ENCODE data around the gene B2M. TPM values are rescaled to one million over a fixed set of nuclear protein-coding genes. Genes with fewer than 3 reads are reported as not detected.

Gene B2M
- total and polyA plus RNA-seq, 2 of the 8 experiments (the other 6 are each of a cell fraction or from before 2014, with no cell fraction given), result 78.9 to 907 TPM

DNA sequence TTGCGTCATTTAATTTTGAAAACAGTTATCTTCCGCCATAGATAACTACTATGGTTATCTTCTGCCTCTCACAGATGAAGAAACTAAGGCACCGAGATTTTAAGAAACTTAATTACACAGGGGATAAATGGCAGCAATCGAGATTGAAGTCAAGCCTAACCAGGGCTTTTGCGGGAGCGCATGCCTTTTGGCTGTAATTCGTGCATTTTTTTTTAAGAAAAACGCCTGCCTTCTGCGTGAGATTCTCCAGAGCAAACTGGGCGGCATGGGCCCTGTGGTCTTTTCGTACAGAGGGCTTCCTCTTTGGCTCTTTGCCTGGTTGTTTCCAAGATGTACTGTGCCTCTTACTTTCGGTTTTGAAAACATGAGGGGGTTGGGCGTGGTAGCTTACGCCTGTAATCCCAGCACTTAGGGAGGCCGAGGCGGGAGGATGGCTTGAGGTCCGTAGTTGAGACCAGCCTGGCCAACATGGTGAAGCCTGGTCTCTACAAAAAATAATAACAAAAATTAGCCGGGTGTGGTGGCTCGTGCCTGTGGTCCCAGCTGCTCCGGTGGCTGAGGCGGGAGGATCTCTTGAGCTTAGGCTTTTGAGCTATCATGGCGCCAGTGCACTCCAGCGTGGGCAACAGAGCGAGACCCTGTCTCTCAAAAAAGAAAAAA is 1.2 kb downstream of the B2M start:
- no peak overlapping the region for H4K8ac ChIP-seq (ENCODE audit: extremely low read depth, insufficient read depth, low read length)
- H3K79me2 ChIP-seq (ENCODE audit: control insufficient read depth in 1 of 2, insufficient read depth in 2 of 2, low read length in 2 of 2), result peaks cover 0 to 9% of the 10 kb centered on the region in 2 experiments; a peak in 2 of 4 replicates
- H3K56ac ChIP-seq (replicated peaks; ENCODE audit: insufficient read length, low read depth, low read length), result no peak overlapping the region
- H3K23me2 ChIP-seq (ENCODE audit: low read depth, low read length), result peaks cover 4% of the 10 kb centered on the region
- H4K5ac ChIP-seq (ENCODE audit: insufficient read length, low read depth, low read length), result no peak overlapping the region
- 80% methylated on average over 20 of the region's 24 CpGs; no CpG with 5 or more reads in 1 of the 2 experiments for WGBS, 2 experiments (ENCODE audit: extremely low coverage in 1 of 2, insufficient coverage in 1 of 2, insufficient read length in 1 of 2, insufficient replicate concordance in 2 of 2, low coverage in 1 of 2, low lambda C conversion rate in 2 of 2, missing lambda C conversion rate in 1 of 2)
- H2BK15ac ChIP-seq (ENCODE audit: low read length), result no peak overlapping the region
- H4K20me1 ChIP-seq (replicated peaks in 1 of 2; ENCODE audit: control insufficient read depth in 1 of 2, insufficient read depth in 2 of 2, low read length in 2 of 2), result no peaks in the 10 kb centered on the region
- H3K23ac ChIP-seq (ENCODE audit: insufficient read length), result no peak overlapping the region
- H3K4me1 ChIP-seq (replicated peaks in 1 of 4; ENCODE audit: control insufficient read depth in 3 of 4, insufficient read depth in 4 of 4, low read length in 3 of 4), result 0 out of 7 replicates have a peak, but pooled peaks cover 0 to 3% (median 0%) of the 10 kb centered on the region in 4 experiments
- no peak overlapping the region for H2AFZ ChIP-seq (ENCODE audit: low read length)
- peak overlapping the region; percentile 79 to 95 (median 88); a peak in 5 of 8 replicates for H3K4me3 ChIP-seq (ENCODE audit: extremely low read depth in 1 of 4, insufficient read depth in 2 of 4, low read depth in 3 of 4, low read length in 4 of 4)
- FAIRE-seq, result no peak
- H3K4me2 ChIP-seq (ENCODE audit: insufficient read depth in 1 of 2, low read depth in 2 of 2, low read length in 2 of 2), result peak overlapping the region; percentile 90 to 94
- no peak overlapping the region for H2BK120ac ChIP-seq (replicated peaks; ENCODE audit: low read depth, low read length)
- no peak overlapping the region for H3K18ac ChIP-seq (ENCODE audit: extremely low read depth, low read length)
- H3K4ac ChIP-seq (replicated peaks; ENCODE audit: insufficient read length, low read depth, low read length), result no peak overlapping the region
- H3K27me3 ChIP-seq (replicated peaks in 1 of 4; ENCODE audit: control insufficient read depth in 3 of 4, extremely low read depth in 1 of 4, insufficient read depth in 3 of 4, low read length in 3 of 4), result peaks cover 0 to 10% (median 8%) of the 10 kb centered on the region in 4 experiments; a peak in 5 of 7 replicates
- ChIA-PET CTCF (ENCODE audit: partially characterized antibody) (interaction anchor here (1.1 to 6.6 kb wide), 9 partner anchors 9 to 129 kb away, joined by 3 to 61 read pairs (median 6); partner anchors contain the start of genes SPG11 and TRIM69), POLR2A (ENCODE audit: partially characterized antibody) (interaction anchor here (0.7 to 4.2 kb wide), 8 partner anchors 9 to 49 kb away, joined by 3 to 64 read pairs (median 10); partner anchors contain the start of genes SPG11 and TRIM69)
- H2BK20ac ChIP-seq (ENCODE audit: low read length), result no peak overlapping the region
- no peak overlapping the region for H3K14ac ChIP-seq (ENCODE audit: insufficient read length)
- no peak overlapping the region for H2BK5ac ChIP-seq (ENCODE audit: low read depth, low read length)
- no peak overlapping the region for H3K27ac ChIP-seq (ENCODE audit: low read depth, low read length)
- no peaks in the 10 kb centered on the region for H3K9me3 ChIP-seq (ENCODE audit: insufficient read depth in 2 of 2, low read depth in 1 of 2, low read length in 1 of 2)
- H2AK5ac ChIP-seq (ENCODE audit: low read depth, low read length), result no peak overlapping the region
- H2BK12ac ChIP-seq (ENCODE audit: low read depth, low read length), result no peak overlapping the region
- H3K36me3 ChIP-seq (ENCODE audit: control insufficient read depth in 2 of 4, insufficient read depth in 4 of 4, low read length in 3 of 4), result peaks cover 2 to 22% (median 13%) of the 10 kb centered on the region in 4 experiments; a peak in 6 of 8 replicates
- no peaks in the 10 kb centered on the region for H3K79me1 ChIP-seq (ENCODE audit: low read depth, low read length)
- DNase-seq (ENCODE audit: low read depth in 1 of 2, low spot score in 2 of 2), result no peak
- no peak overlapping the region for H3K9ac ChIP-seq (replicated peaks in 1 of 4; ENCODE audit: extremely low read depth in 1 of 4, low read depth in 3 of 4, low read length in 3 of 4)
- no peak overlapping the region for H4K91ac ChIP-seq (replicated peaks; ENCODE audit: insufficient read length, low read length)
- TF ChIP-seq ASH2L (IDR thresholded peaks at IDR 0.05; ENCODE audit: low read length) (no peak), JUND (IDR thresholded peaks at IDR 0.05; ENCODE audit: low read length) (no peak), BCL11A (IDR thresholded peaks at IDR 0.05; ENCODE audit: low read depth in 2 of 2, low read length in 2 of 2) (no peak), FOSL1 (IDR thresholded peaks at IDR 0.05; ENCODE audit: insufficient read depth, low read depth, low read length) (no peak), TAF1 (IDR thresholded peaks at IDR 0.05; ENCODE audit: low read depth, low read length) (no peak), SAP30 (IDR thresholded peaks at IDR 0.05; ENCODE audit: insufficient read depth, insufficient replicate concordance, low read length) (no peak), SP1 (IDR thresholded peaks at IDR 0.05; ENCODE audit: low read depth, low read length) (no peak), TBP (IDR thresholded peaks at IDR 0.05; ENCODE audit: low read depth, low read length) (no peak), RAD21 (IDR thresholded peaks at IDR 0.05 in 1 of 2, conservative IDR thresholded peaks at IDR 0.05 in 1 of 2; ENCODE audit: low read depth in 2 of 2, low read length in 2 of 2) (no peak), CHD2 (IDR thresholded peaks at IDR 0.05; ENCODE audit: low read length) (no peak), SP2 (IDR thresholded peaks at IDR 0.05; ENCODE audit: low read length) (no peak)
- TF ChIP-seq, protein P1, sequence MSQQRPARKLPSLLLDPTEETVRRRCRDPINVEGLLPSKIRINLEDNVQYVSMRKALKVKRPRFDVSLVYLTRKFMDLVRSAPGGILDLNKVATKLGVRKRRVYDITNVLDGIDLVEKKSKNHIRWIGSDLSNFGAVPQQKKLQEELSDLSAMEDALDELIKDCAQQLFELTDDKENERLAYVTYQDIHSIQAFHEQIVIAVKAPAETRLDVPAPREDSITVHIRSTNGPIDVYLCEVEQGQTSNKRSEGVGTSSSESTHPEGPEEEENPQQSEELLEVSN (IDR thresholded peaks at IDR 0.05), result no peak

All from H1 (cell line).